ENCODE measurements around the gene OR2V1.
"Not testable (repeated sequence)": the region's sequence is repeated elsewhere in the genome, so short reads cannot be mapped to it uniquely, and the experiment has no call there.

OR2V1 gene

GRCh38 chr5:181170996-181171395, 40.0 kb upstream of the OR2V1 start:
- no peak for DNase-seq (ENCODE audit: extremely low spot score)
- ChIA-PET CTCF (interaction anchor here (0.6 to 6.2 kb wide), 5 partner anchors 10 to 28 kb away, joined by 3 to 42 read pairs (median 4); no protein-coding TSS in a partner anchor), POLR2A (no interaction called here)
- TF ChIP-seq, protein P1, sequence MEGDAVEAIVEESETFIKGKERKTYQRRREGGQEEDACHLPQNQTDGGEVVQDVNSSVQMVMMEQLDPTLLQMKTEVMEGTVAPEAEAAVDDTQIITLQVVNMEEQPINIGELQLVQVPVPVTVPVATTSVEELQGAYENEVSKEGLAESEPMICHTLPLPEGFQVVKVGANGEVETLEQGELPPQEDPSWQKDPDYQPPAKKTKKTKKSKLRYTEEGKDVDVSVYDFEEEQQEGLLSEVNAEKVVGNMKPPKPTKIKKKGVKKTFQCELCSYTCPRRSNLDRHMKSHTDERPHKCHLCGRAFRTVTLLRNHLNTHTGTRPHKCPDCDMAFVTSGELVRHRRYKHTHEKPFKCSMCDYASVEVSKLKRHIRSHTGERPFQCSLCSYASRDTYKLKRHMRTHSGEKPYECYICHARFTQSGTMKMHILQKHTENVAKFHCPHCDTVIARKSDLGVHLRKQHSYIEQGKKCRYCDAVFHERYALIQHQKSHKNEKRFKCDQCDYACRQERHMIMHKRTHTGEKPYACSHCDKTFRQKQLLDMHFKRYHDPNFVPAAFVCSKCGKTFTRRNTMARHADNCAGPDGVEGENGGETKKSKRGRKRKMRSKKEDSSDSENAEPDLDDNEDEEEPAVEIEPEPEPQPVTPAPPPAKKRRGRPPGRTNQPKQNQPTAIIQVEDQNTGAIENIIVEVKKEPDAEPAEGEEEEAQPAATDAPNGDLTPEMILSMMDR (IDR thresholded peaks at IDR 0.05; ENCODE audit: control extremely low read depth, extremely low read depth, low read depth, missing control alignments), result no peak

GRCh38 chr5:181170237-181170825, 39.4 kb upstream of the OR2V1 start:
- TF ChIP-seq, protein P1 (IDR thresholded peaks at IDR 0.05; ENCODE audit: control extremely low read depth, extremely low read depth, low read depth, missing control alignments), result no peak
- no peak for DNase-seq (ENCODE audit: extremely low spot score)
- POLR2A ChIA-PET, result no interaction called here
- CTCF ChIA-PET, result interaction anchor here (0.6 to 6.2 kb wide), 5 partner anchors 10 to 29 kb away, joined by 3 to 42 read pairs (median 4); no protein-coding TSS in a partner anchor

- CTCF ChIA-PET, result interaction anchor here (1.3 to 6.2 kb wide), 6 partner anchors 10 to 38 kb away, joined by 3 to 42 read pairs (median 6); no protein-coding TSS in a partner anchor
- peak; percentile 20 for DNase-seq (ENCODE audit: extremely low spot score)
- POLR2A ChIA-PET, result not testable (repeated sequence)
These were observed 38.7 kb upstream of the OR2V1 start for GRCh38 chr5:181169459-181170236.

- POLR2A ChIA-PET, result no interaction called here
- CTCF ChIA-PET, result interaction anchor here (0.8 to 5.9 kb wide), 13 partner anchors 9 to 384 kb away, joined by 3 to 27 read pairs (median 4); no protein-coding TSS in a partner anchor
- TF ChIP-seq, protein P1 (IDR thresholded peaks at IDR 0.05; ENCODE audit: control extremely low read depth, extremely low read depth, low read depth, missing control alignments), result no peak
- DNase-seq (ENCODE audit: extremely low spot score), result no peak
These were observed 37.7 kb upstream of the OR2V1 start for GRCh38 chr5:181168595-181169118.

DNA sequence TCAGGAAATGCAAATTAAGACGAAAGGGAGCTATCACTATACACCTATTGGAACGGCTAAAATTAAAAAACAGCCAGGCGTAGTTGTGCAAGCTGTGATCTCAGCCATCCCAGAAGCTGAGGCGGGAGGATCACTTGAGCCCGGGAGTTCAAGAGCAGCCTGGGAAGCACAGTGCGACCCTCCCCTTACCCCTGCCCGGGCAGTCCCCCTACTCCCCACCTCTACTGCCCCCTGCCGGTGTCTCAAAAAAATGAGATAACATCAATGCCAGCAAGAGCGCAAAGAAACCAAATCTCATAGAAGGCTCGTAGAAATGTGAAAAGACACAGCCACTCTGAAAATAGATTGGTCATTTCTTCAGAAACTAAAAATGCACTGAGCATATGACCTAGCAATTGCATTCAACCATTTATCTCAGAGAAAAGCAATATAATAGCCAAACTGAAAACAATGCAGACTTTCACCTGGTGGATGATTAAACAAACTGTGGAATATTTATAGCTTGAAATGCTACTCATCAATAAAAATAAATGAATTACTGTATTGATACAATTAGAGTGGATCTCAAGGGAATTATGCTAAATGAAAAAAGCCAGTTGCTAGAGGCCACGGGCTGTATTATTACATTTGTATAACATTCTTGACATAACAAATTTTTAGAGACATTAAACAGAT, 37.0 kb upstream of the OR2V1 start:
- no peak for DNase-seq (ENCODE audit: extremely low spot score)
- ChIA-PET POLR2A (no interaction called here), CTCF (interaction anchor here (0.8 to 5.9 kb wide), 12 partner anchors 9 to 383 kb away, joined by 3 to 27 read pairs (median 4); no protein-coding TSS in a partner anchor)
- TF ChIP-seq, protein P1 (IDR thresholded peaks at IDR 0.05; ENCODE audit: control extremely low read depth, extremely low read depth, low read depth, missing control alignments), result peak; percentile 40

DNA sequence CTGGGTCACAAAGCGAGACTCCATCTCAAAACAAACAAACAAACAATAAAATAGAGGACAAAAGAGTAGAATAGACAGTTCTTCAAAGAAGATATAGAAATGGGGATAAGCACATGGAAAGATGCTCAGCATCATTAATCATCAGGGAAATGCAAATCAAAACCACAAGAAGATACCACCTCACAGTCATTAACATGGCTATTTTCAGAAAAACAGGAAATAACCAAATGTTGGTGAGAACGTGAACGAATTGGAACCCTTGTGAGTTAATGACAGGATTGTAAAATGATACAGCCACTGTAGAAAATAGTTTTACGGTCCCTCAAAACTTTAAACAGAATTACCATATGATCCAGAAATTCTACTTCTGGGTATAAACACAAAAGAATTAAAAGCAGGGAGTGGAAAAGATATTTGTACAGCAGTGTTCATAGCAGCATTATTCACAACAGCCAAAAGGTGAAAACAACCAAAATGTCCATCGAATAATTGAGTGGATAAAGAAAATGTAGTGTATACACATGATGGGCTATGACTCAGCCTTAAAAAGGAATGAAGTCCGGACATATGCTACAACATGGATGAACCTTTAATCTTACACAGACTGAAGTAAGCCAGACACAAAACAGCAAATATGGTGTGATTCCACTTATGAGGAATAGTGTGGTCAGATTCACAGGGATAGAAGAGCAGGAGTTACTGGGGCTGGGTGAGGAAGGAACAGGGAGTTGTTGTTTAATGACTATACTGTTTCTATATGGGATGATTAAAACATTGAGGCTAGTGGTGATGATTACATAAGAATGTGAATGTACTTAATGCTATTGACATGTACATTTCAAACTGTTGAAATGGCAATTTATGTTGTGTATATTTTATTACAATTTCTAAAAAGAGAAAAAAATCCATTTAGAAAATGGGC, 36.1 kb upstream of the OR2V1 start:
- no peak for DNase-seq (ENCODE audit: extremely low spot score)
- POLR2A ChIA-PET, result no interaction called here
- TF ChIP-seq, protein P1 (IDR thresholded peaks at IDR 0.05; ENCODE audit: control extremely low read depth, extremely low read depth, low read depth, missing control alignments), result no peak
- CTCF ChIA-PET, result interaction anchor here (1.3 to 2.3 kb wide), 6 partner anchors 10 to 382 kb away, joined by 3 to 14 read pairs (median 4); no protein-coding TSS in a partner anchor

Data from GM10248 (cell line).